Hepatocyte (in vitro differentiated cells): ENCODE data around the gene SVIL. TPM values are rescaled to one million over a fixed set of nuclear protein-coding genes. Genes with fewer than 3 reads are reported as not detected.

Experiments used
- DNase-seq: peaks from one replicate; pipeline ENCODE4 v3.0.0-alpha.2; 2016; ENCODE audit warnings: low spot score
- H2AFZ ChIP-seq: fragments of 200-600 bp; sonication (generic); 2 replicates; pipeline ENCODE4 v1.6.0; 2016; ENCODE audit warnings: antibody characterized with exemption, mild to moderate bottlenecking
- H3K27ac ChIP-seq: fragments of 200-600 bp; sonication (generic); 2 replicates; pipeline ENCODE4 v1.5.1; 2016; ENCODE audit warnings: mild to moderate bottlenecking
- H3K27me3 ChIP-seq: fragments of 200-600 bp; sonication (generic); 2 replicates; pipeline ENCODE4 v1.6.1; 2016
- H3K36me3 ChIP-seq: fragments of 200-600 bp; sonication (generic); replicated peaks from 2 replicates; pipeline ENCODE4 v1.5.1; 2016; ENCODE audit warnings: low read depth; ENCODE audit not compliant: insufficient read depth
- H3K4me1 ChIP-seq: fragments of 200-600 bp; sonication (generic); 2 replicates; pipeline ENCODE4 v1.5.1; 2016; ENCODE audit warnings: mild to moderate bottlenecking, moderate library complexity; ENCODE audit not compliant: insufficient read depth
- H3K4me2 ChIP-seq: fragments of 200-600 bp; sonication (generic); 2 replicates; pipeline ENCODE4 v1.6.0; 2016
- H3K4me3 ChIP-seq: fragments of 200-600 bp; sonication (generic); 2 replicates; pipeline ENCODE4 v1.5.1; 2016; ENCODE audit warnings: mild to moderate bottlenecking
- H3K79me2 ChIP-seq: fragments of 200-600 bp; sonication (generic); 2 replicates; pipeline ENCODE4 v1.6.0; 2017; ENCODE audit warnings: mild to moderate bottlenecking
- H3K9me2 ChIP-seq: fragments of 200-600 bp; sonication (generic); replicated peaks from 2 replicates; pipeline ENCODE4 v1.6.0; 2017; ENCODE audit warnings: mild to moderate bottlenecking; ENCODE audit not compliant: insufficient read depth
- H3K9me3 ChIP-seq: fragments of 200-600 bp; sonication (generic); 2 replicates; pipeline ENCODE4 v1.5.1; 2016; ENCODE audit warnings: low read depth, mild to moderate bottlenecking
- H4K20me1 ChIP-seq: fragments of 200-600 bp; sonication (generic); 2 replicates; pipeline ENCODE4 v1.6.0; 2016; ENCODE audit warnings: mild to moderate bottlenecking; ENCODE audit not compliant: insufficient read depth, poor library complexity, severe bottlenecking
- EZH2 ChIP-seq: fragments of 200-600 bp; sonication (generic); IDR thresholded peaks from 2 replicates; pipeline ENCODE4 v1.6.1; 2016; ENCODE audit warnings: antibody characterized with exemption, mild to moderate bottlenecking, borderline replicate concordance
- EZH2phosphoT487 ChIP-seq: fragments of 200-600 bp; sonication (generic); IDR thresholded peaks from one replicate; pipeline ENCODE4 v1.6.1; 2018; ENCODE audit warnings: antibody characterized with exemption, mild to moderate bottlenecking, low read depth, moderate library complexity; ENCODE audit not compliant: unreplicated experiment, severe bottlenecking
- WGBS: methylation state at CpG from one replicate; pipeline ENCODE4 v1.1.6; 2016; ENCODE audit warnings: low lambda C conversion rate; ENCODE audit errors: missing lambda C conversion rate; 5-methylcytosine and 5-hydroxymethylcytosine counted together
- polyA plus RNA-seq: library from polyadenylated mRNA; unstranded; fragments of >200 nt; fragmentation: Nextera tagmentation; extraction: Ambion mirVana; gene quantifications from 2 replicates; pipeline ENCODE4 v1.2.1, GENCODE V29; 2016
- total RNA-seq: library from RNA; depleted of rRNA; stranded (reverse); fragments of >200 nt; gene quantifications from 2 replicates; pipeline ENCODE4 v1.2.3, GENCODE V29; 2014
- TF ChIP-seq, protein P1 (sequence below): fragments of 200-600 bp; sonication (generic); IDR thresholded peaks from 2 replicates; pipeline ENCODE4 v1.5.1; 2016; ENCODE audit warnings: antibody characterized with exemption, mild to moderate bottlenecking; ENCODE audit not compliant: poor library complexity

The SVIL gene
- total and polyA plus RNA-seq, 2 experiments from 2014 or later: 24.3 to 36.5 TPM

DNA sequence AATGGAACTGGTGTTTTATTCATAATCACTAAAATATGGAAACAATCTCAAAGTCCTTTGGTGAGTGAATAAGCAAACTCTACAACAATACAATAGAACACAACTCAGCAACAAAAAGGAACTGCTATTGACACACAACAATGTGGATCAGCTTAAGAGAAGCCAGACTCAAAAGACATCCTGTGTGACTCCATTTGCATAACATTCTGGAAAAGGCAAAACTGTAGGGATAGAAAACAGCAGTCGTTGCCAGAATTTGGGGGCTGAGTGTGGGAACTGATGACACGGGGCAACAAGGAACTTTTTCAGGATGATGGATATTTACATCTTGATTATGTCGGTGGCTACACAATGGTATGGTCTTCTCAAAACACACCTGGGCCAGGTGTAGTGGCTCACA is 32.4 kb upstream of the SVIL start:
- no peak overlapping the region for H2AFZ ChIP-seq
- WGBS: 73% methylated on average over 3 of the region's 3 CpGs
- no peak overlapping the region for H3K4me3 ChIP-seq
- peaks cover 35% of the 10 kb centered on the region for H3K79me2 ChIP-seq
- no peaks in the 10 kb centered on the region for H4K20me1 ChIP-seq
- no peaks in the 10 kb centered on the region for H3K27me3 ChIP-seq
- H3K9me3 ChIP-seq: no peaks in the 10 kb centered on the region
- no peaks in the 10 kb centered on the region for H3K36me3 ChIP-seq
- no peaks in the 10 kb centered on the region for H3K9me2 ChIP-seq
- no peak overlapping the region for H3K4me2 ChIP-seq
- no peak for TF ChIP-seq EZH2
- TF ChIP-seq EZH2phosphoT487: no peak
- TF ChIP-seq, protein P1, sequence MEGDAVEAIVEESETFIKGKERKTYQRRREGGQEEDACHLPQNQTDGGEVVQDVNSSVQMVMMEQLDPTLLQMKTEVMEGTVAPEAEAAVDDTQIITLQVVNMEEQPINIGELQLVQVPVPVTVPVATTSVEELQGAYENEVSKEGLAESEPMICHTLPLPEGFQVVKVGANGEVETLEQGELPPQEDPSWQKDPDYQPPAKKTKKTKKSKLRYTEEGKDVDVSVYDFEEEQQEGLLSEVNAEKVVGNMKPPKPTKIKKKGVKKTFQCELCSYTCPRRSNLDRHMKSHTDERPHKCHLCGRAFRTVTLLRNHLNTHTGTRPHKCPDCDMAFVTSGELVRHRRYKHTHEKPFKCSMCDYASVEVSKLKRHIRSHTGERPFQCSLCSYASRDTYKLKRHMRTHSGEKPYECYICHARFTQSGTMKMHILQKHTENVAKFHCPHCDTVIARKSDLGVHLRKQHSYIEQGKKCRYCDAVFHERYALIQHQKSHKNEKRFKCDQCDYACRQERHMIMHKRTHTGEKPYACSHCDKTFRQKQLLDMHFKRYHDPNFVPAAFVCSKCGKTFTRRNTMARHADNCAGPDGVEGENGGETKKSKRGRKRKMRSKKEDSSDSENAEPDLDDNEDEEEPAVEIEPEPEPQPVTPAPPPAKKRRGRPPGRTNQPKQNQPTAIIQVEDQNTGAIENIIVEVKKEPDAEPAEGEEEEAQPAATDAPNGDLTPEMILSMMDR: no peak
- no peak overlapping the region for H3K27ac ChIP-seq
- H3K4me1 ChIP-seq: no peaks in the 10 kb centered on the region
- DNase-seq: no peak

DNA sequence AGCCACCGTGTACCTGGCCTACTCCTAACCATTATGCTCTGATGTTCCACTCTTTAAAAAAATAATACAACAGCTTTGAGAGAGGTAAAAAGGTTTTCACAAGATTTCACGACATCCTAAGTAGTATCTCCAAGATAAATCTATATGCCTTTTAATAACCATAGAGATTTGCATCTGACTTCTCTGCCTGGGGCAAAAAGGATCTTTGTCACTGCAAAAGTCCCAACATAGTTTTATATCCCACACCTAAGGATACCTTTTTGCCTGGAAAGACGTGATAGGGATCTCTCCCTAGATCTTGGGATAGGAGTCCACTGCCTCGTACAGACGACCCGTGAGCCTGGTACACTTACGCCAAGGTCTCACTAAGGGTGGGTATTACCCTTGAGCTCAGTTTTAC is 31.4 kb upstream of the SVIL start:
- H3K9me2 ChIP-seq: no peaks in the 10 kb centered on the region
- no peaks in the 10 kb centered on the region for H3K9me3 ChIP-seq
- no peak overlapping the region for H3K4me2 ChIP-seq
- H3K36me3 ChIP-seq: no peaks in the 10 kb centered on the region
- H4K20me1 ChIP-seq: no peaks in the 10 kb centered on the region
- H2AFZ ChIP-seq: no peak overlapping the region
- 87% methylated on average over 7 of the region's 7 CpGs for WGBS
- H3K4me1 ChIP-seq: no peaks in the 10 kb centered on the region
- no peak overlapping the region for H3K4me3 ChIP-seq
- no peak overlapping the region for H3K27ac ChIP-seq
- H3K27me3 ChIP-seq: no peaks in the 10 kb centered on the region
- H3K79me2 ChIP-seq: peaks cover 41% of the 10 kb centered on the region
- no peak for DNase-seq
- TF ChIP-seq, protein P1: no peak
- TF ChIP-seq EZH2phosphoT487: no peak
- no peak for TF ChIP-seq EZH2

DNA sequence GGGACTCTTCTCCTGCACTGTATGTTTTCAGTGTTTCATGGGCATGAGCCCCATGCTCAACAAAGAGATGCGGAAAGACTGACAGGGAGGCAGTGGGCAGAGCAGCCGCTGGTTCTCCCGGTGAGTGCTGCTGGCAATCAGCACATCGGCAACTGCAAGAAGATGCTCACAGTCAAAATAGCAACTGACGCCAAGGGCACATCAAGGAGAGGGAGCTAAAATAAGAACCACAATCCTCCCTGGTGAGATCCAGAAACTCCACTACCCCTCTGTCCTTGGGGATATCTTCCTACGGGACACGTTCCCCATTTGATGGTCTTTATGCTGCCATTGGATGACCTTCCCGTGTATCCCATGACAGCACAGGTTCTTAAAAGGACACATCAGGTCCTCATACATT is 28.9 kb upstream of the SVIL start:
- no peak overlapping the region for H3K4me3 ChIP-seq
- no peak for DNase-seq
- no peaks in the 10 kb centered on the region for H4K20me1 ChIP-seq
- H3K36me3 ChIP-seq: no peaks in the 10 kb centered on the region
- H3K27me3 ChIP-seq: no peaks in the 10 kb centered on the region
- 99% methylated on average over 8 of the region's 8 CpGs for WGBS
- H3K79me2 ChIP-seq: peaks cover 48% of the 10 kb centered on the region
- H3K4me2 ChIP-seq: no peak overlapping the region
- TF ChIP-seq EZH2 (no peak), EZH2phosphoT487 (no peak)
- TF ChIP-seq, protein P1: no peak
- no peak overlapping the region for H2AFZ ChIP-seq
- H3K4me1 ChIP-seq: peaks cover 10% of the 10 kb centered on the region
- H3K9me3 ChIP-seq: no peaks in the 10 kb centered on the region
- H3K27ac ChIP-seq: no peak overlapping the region
- no peaks in the 10 kb centered on the region for H3K9me2 ChIP-seq
